AG04449 (cell line): Measurements from ENCODE around the gene ATXN7L1.
"Not testable (repeated sequence)": the region's sequence is repeated elsewhere in the genome, so short reads cannot be mapped to it uniquely, and the experiment has no call there.

Source experiments
- CTCF ChIA-PET: fragments of 350-600 bp; formaldehyde crosslinking; extraction: SDS; loops from one replicate; lab custom pipeline; 2021; ENCODE audit warnings: antibody characterized with exemption; lab: Yijun Ruan, JAX
- POLR2A ChIA-PET: fragments of 400-600, 350-600 bp; formaldehyde crosslinking; extraction: SDS; loops from one replicate; lab custom pipeline; 2020; ENCODE audit warnings: antibody characterized with exemption, inconsistent platforms; lab: Yijun Ruan, JAX
- DNase-seq: peaks from one replicate; pipeline ENCODE4 v3.0.0-alpha.2; 2010; ENCODE audit warnings: low read depth, low spot score
- H3K4me3 ChIP-seq: 2 replicates; pipeline ENCODE4 v1.5.1; 2011; ENCODE audit warnings: low read depth, mild to moderate bottlenecking, control low read depth, low read length
- CTCF ChIP-seq: IDR thresholded peaks from one replicate; pipeline ENCODE4 v1.5.1; 2011; ENCODE audit warnings: mild to moderate bottlenecking, moderate library complexity, low read length, control low read depth, inconsistent platforms; ENCODE audit not compliant: insufficient read depth; ENCODE audit errors: missing control alignments

Gene ATXN7L1

GRCh38 chr7:105885387-105886111, 9.2 kb upstream of the ATXN7L1 start:
- DNase-seq: no peak
- POLR2A ChIA-PET: no interaction called here

GRCh38 chr7:105883179-105883578, 6.8 kb upstream of the ATXN7L1 start:
- CTCF ChIA-PET: interaction anchor here (1.0 kb wide), 1 partner anchor 197 kb away, joined by 3 read pairs; no protein-coding TSS in a partner anchor
- DNase-seq, H3K4me3 ChIP-seq, POLR2A ChIA-PET: not testable (repeated sequence)

More at GRCh38 chr7:105885387-105886111, 9.2 kb upstream of the ATXN7L1 start:
- H3K4me3 ChIP-seq: no peak overlapping the region
- TF ChIP-seq CTCF: no peak
- CTCF ChIA-PET: interaction anchor here (0.5 to 2.7 kb wide), 4 partner anchors 8 to 159 kb away, joined by 3 to 15 read pairs (median 3); partner anchors contain the start of gene ATXN7L1

- CTCF ChIA-PET: no interaction called here
- TF ChIP-seq CTCF: no peak
- POLR2A ChIA-PET: no interaction called here
- no peak for DNase-seq
- no peak overlapping the region for H3K4me3 ChIP-seq
Measured at GRCh38 chr7:105881439-105881838, 5.0 kb upstream of the ATXN7L1 start.

GRCh38 chr7:105880571-105881330, 4.4 kb upstream of the ATXN7L1 start:
- H3K4me3 ChIP-seq: no peak overlapping the region
- no peak for TF ChIP-seq CTCF
- DNase-seq: no peak
- ChIA-PET CTCF (interaction anchor here (2.0 kb wide), 1 partner anchor 8 kb away, joined by 7 read pairs; no protein-coding TSS in a partner anchor), POLR2A (no interaction called here)

- ChIA-PET POLR2A (no interaction called here), CTCF (interaction anchor here (0.8 to 2.0 kb wide), 5 partner anchors 9 to 223 kb away, joined by 3 to 7 read pairs (median 4); no protein-coding TSS in a partner anchor)
- DNase-seq: no peak
- H3K4me3 ChIP-seq: no peak overlapping the region
- no peak for TF ChIP-seq CTCF
Measured at GRCh38 chr7:105879782-105880181, 3.4 kb upstream of the ATXN7L1 start.

- TF ChIP-seq CTCF: no peak
- H3K4me3 ChIP-seq: no peak overlapping the region
- no peak for DNase-seq
- ChIA-PET POLR2A (no interaction called here), CTCF (interaction anchor here (0.8 to 2.5 kb wide), 11 partner anchors 9 to 226 kb away, joined by 3 to 12 read pairs (median 4); no protein-coding TSS in a partner anchor)
Measured at GRCh38 chr7:105878746-105879605, 2.6 kb upstream of the ATXN7L1 start.
